Mucosa of descending colon (tissue), 3 donors: ENCODE measurements around the gene EPS8. TPM values are rescaled to one million over a fixed set of nuclear protein-coding genes. Genes with fewer than 3 reads are reported as not detected.
"Not testable (repeated sequence)": the region's sequence is repeated elsewhere in the genome, so short reads cannot be mapped to it uniquely, and the experiment has no call there.

Experiments
- ATAC-seq: fragments of 200-7000 bp; cut with Tn5 transposase; one replicate; pipeline ENCODE4 v1.9.1; 2020; ENCODE audit warnings: mild to moderate bottlenecking, moderate library complexity
- DNase-seq, 3 donors: peaks; one replicate each; pipeline ENCODE4 v3.0.0-alpha.2; 2020
- H3K36me3 ChIP-seq: fragments of 200-600 bp; one replicate; pipeline ENCODE4 v1.8.0; 2021; ENCODE audit warnings: low read depth, mild to moderate bottlenecking
- H3K4me1 ChIP-seq: fragments of 200-600 bp; one replicate; pipeline ENCODE4 v1.8.0; 2021; ENCODE audit warnings: low read depth, mild to moderate bottlenecking
- H3K4me3 ChIP-seq: fragments of 200-600 bp; one replicate; pipeline ENCODE4 v1.8.0; 2021; ENCODE audit warnings: mild to moderate bottlenecking
- H3K9me3 ChIP-seq: fragments of 200-600 bp; one replicate; pipeline ENCODE4 v1.8.0; 2021; ENCODE audit warnings: mild to moderate bottlenecking
- intact Hi-C, 2 donors: fragments of 100-400 bp; cut with DNase I in 1 of 2; cut with micrococcal nuclease in 1 of 2; formaldehyde crosslinking; loops; one replicate each; pipeline versions ENCODE4 v1.11.0 to v1.11.1; 2022; cut with DNase I, micrococcal nuclease
- total RNA-seq, 3 donors: library from RNA; stranded (reverse); fragmentation: NEBNext Ultra II Directional in 2 of 3; extraction: Animal tissue kit (Norgen Biotek cat#: 25700) in 2 of 3; gene quantifications; one replicate each; pipeline versions ENCODE4 v1.2.1 to v1.2.4, GENCODE V29; 2021 to 2023
- TF ChIP-seq, protein P1 (sequence below): fragments of 200-600 bp; IDR thresholded peaks from one replicate; pipeline ENCODE4 v1.8.0; 2022; ENCODE audit warnings: antibody characterized with exemption, mild to moderate bottlenecking
- donor health status: DM: no; HTN: no; CAD: no; lungs with moderate emphysema.
- donor health status: DM: no; HTN: no; CAD: no.
- donor health status: DM: no; HTN: yes; CAD: no.

The EPS8 gene
- total RNA-seq, 3 donors from 2014 or later, result 100 to 204 (median 135) TPM

DNA sequence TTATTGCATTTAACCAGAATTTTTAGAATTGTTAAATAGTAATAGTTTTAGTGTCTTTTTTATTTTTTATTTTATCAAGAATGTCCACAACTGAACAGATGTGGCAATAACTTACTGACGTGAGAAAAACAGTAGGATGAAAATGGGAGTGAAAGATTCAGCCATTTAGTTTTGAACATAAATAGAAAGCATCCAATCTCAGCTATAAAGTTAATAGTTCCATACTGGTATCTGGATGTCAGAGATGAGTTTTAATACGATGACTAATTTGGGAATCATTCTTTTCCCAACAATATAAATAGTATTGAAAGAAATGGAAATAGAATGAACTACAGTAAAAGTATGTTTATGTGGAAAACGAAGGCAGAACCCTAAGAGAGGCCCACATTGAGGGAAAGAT, 159.4 kb downstream of the EPS8 start:
- TF ChIP-seq, protein P1, sequence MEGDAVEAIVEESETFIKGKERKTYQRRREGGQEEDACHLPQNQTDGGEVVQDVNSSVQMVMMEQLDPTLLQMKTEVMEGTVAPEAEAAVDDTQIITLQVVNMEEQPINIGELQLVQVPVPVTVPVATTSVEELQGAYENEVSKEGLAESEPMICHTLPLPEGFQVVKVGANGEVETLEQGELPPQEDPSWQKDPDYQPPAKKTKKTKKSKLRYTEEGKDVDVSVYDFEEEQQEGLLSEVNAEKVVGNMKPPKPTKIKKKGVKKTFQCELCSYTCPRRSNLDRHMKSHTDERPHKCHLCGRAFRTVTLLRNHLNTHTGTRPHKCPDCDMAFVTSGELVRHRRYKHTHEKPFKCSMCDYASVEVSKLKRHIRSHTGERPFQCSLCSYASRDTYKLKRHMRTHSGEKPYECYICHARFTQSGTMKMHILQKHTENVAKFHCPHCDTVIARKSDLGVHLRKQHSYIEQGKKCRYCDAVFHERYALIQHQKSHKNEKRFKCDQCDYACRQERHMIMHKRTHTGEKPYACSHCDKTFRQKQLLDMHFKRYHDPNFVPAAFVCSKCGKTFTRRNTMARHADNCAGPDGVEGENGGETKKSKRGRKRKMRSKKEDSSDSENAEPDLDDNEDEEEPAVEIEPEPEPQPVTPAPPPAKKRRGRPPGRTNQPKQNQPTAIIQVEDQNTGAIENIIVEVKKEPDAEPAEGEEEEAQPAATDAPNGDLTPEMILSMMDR, result no peak
- Histone ChIP-seq H3K4me3 (no peak overlapping the region), H3K4me1 (peaks cover 7% of the 10 kb centered on the region), H3K9me3 (no peaks in the 10 kb centered on the region), H3K36me3 (no peaks in the 10 kb centered on the region)
- no peak for ATAC-seq
- no peak for DNase-seq
- intact Hi-C loops, result no loop called here

DNA sequence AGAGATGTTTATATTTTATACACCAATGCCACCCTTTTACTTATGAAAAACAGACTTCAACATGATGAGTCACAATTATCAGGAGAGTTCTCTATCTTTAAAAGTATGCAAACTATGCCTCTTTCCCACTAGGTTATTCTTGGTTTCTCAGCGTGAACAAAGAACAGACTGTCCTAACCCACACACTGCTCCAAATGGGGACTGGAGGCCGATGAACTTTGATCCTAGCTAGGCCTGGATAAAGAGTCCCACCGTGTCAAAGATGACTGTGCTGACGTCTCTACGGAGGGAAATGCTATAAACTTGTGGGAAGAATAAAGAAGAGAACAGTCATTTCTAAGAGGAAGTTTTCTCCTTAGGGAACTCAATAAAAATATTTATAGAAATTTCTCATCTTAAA, 160.1 kb downstream of the EPS8 start:
- TF ChIP-seq, protein P1, result no peak
- Histone ChIP-seq H3K4me1 (peaks cover 7% of the 10 kb centered on the region), H3K9me3 (no peaks in the 10 kb centered on the region), H3K4me3 (no peak overlapping the region), H3K36me3 (no peaks in the 10 kb centered on the region)
- DNase-seq (peak in 1 of 3 donors; percentile 52), ATAC-seq (peak; percentile 97)
- intact Hi-C loops, result no loop called here

DNA sequence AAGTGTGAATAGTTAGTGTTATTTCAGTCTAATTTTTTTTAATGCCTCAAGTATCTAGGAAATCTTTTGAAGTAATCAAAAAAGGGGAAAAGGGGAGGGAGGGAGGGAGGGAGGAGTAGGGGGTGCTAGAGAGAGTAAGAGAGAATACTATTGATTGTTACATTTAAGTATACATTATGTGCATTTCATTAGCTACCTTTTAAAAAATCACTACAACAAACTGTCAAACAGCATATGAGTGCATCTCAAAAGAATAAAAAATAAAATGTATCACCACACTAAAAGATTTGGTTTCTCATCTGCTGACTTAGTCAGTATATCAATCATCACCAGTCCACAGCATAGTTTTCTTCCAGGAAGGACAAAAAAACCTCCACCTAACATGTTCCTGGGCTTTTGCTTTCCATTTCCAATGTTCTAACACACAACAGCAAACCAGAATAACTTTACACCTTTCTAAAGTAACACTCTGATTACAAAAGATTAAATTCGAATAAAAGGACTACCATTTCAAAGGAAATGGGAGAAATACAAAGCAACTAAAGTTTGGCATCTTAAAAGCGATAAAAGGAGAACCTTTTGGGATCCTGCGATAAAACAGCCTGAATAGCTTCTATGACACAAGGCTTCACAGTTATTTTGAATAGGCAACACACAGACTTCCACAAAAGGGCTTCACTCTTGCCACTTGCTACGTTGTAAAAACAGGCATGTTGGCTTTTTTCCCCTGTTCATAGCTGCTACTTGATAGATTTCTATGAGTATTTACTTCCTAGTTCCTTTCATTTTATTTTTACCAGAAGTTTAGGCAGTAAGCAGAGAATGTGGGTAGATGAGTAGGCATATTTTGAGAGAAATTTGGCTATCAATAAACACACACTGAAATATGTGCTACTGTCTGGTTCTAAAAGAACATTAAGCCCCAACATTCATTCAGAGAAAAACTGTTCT, 160.9 kb downstream of the EPS8 start:
- Histone ChIP-seq H3K9me3 (no peaks in the 10 kb centered on the region), H3K4me1 (peaks cover 7% of the 10 kb centered on the region), H3K4me3 (no peak overlapping the region), H3K36me3 (no peaks in the 10 kb centered on the region)
- no peak for DNase-seq
- intact Hi-C loops, result no loop called here
- ATAC-seq, result no peak
- TF ChIP-seq, protein P1, result no peak

DNA sequence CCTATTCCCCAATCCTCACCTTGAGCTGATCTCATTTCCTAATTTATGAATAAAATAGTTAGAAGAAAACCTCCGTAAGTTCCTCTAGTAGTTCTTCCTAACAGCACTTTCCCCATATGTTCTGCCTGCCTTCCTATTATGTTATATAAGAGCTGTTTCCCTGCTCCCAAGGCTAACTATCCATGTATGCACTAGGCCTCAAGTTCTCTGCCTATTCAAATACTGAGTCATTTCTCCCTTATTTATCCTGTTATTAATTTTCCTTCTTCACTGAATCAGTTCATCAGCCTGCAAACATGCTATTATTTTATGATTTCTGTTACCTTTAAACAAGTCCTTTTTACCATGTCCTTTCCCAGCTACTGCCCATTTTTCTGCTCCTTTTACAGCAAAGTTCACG, 164.1 kb downstream of the EPS8 start:
- ATAC-seq (no peak), DNase-seq (no peak)
- TF ChIP-seq, protein P1, result no peak
- Histone ChIP-seq H3K9me3 (no peaks in the 10 kb centered on the region), H3K4me3 (no peak overlapping the region), H3K36me3 (no peaks in the 10 kb centered on the region), H3K4me1 (peaks cover 3% of the 10 kb centered on the region)
- intact Hi-C loops, result no loop called here

DNA sequence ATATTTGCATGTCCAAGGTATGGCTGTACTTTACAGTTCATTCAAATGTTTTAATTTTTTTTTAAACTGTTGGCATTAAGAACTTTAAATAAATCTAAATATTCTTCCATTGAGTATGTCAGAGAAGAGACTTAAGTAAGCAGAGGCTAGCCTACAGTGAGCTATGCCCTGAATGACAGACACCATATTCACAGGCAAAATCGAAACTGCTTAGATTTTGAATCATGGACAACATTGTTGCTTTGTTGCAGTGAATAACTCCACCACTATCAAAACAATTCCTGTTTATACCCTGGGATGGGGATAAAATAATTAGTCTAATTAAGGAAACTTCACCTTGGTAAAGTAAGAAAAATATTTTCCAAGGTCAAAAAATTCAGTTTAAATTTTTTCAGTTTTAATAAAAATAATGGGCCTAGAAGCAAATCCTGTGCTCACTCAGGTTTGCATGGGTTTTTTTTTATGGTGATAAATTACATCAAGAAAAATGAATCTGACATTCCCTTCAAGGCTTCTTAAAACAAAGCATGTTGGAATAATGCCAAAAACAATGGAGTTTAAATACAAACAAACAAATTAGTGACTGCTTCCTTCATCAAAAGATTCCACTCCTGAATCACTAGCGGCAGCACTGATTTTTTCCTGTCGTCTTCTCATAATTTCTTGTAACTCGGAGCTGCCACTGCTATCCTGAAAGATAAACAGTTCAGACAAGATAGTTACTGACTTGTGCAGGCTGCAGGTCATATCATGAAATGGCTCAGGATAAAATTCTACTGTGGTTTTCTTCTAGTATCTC, 168.2 kb downstream of the EPS8 start:
- H3K4me1 ChIP-seq, result no peaks in the 10 kb centered on the region
- TF ChIP-seq, protein P1, result no peak
- ATAC-seq (no peak), DNase-seq (no peak)
- H3K36me3 ChIP-seq, result no peaks in the 10 kb centered on the region
- no peaks in the 10 kb centered on the region for H3K9me3 ChIP-seq
- H3K4me3 ChIP-seq, result no peak overlapping the region
- intact Hi-C loops, result no loop called here

DNA sequence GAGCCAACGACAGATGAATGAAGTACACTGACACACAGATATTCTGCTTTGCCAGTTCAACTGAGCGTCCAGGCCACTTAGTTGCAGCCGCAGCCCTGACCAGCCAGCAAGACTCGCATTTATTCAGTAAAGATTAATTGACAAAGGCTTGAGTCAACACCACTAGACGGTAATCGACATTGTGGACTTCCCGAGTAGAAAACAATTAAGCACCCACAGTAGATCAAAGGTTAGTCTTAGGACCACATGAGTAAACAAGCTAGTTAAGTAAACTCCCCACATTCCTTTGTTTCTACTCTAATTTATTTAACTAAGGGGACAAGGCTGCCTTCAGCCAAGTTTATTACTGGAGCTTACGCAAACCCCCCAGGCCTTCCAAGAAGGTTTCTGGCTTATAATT, 172.7 kb downstream of the EPS8 start:
- H3K4me1 ChIP-seq, intact Hi-C loops, H3K4me3 ChIP-seq, ATAC-seq, H3K36me3 ChIP-seq, H3K9me3 ChIP-seq, DNase-seq: not testable (repeated sequence)
